BLaER1 (cell line): ENCODE results near the gene PEX6.

Experiments used
- H3K27ac ChIP-seq: shearing (Covaris generic); formaldehyde crosslinking; 2 replicates; pipeline ENCODE4 v1.8.1; 2022
- H3K27me3 ChIP-seq: shearing (Covaris generic); formaldehyde crosslinking; 2 replicates; pipeline ENCODE4 v1.8.1; 2022
- H3K36me3 ChIP-seq: shearing (Covaris generic); formaldehyde crosslinking; 2 replicates; pipeline ENCODE4 v1.8.1; 2022
- H3K4me1 ChIP-seq: shearing (Covaris generic); formaldehyde crosslinking; 2 replicates; pipeline ENCODE4 v1.8.1; 2022
- H3K4me2 ChIP-seq: shearing (Covaris generic); formaldehyde crosslinking; 2 replicates; pipeline ENCODE4 v1.8.1; 2022
- H3K4me3 ChIP-seq: shearing (Covaris generic); formaldehyde crosslinking; 2 replicates; pipeline ENCODE4 v1.8.1; 2022
- H3K9ac ChIP-seq: shearing (Covaris generic); formaldehyde crosslinking; 2 replicates; pipeline ENCODE4 v1.8.1; 2022
- H3K9me3 ChIP-seq: shearing (Covaris generic); formaldehyde crosslinking; 2 replicates; pipeline ENCODE4 v1.8.1; 2022
- H4K20me1 ChIP-seq: shearing (Covaris generic); formaldehyde crosslinking; 2 replicates; pipeline ENCODE4 v1.8.1; 2022
- Cebpa-rat ChIP-seq: shearing (Covaris generic); IDR thresholded peaks from 2 replicates; pipeline ENCODE4 v1.8.1; 2022

PEX6 gene

GRCh38 chr6:42967228-42967627 is 11.8 kb downstream of the PEX6 start:
- H3K27me3 ChIP-seq: peaks cover 2% of the 10 kb centered on the region; the same call in 1 of the 2 replicates
- H3K4me2 ChIP-seq: no peak overlapping the region
- no peak overlapping the region for H3K27ac ChIP-seq
- no peak overlapping the region for H3K4me3 ChIP-seq
- H4K20me1 ChIP-seq: peaks cover 3% of the 10 kb centered on the region; the same call in 1 of the 2 replicates
- no peaks in the 10 kb centered on the region for H3K9me3 ChIP-seq
- peak overlapping the region; percentile 43; the same call in 1 of the 2 replicates for H3K9ac ChIP-seq
- TF ChIP-seq Cebpa-rat: no peak
- peaks cover 92% of the 10 kb centered on the region for H3K36me3 ChIP-seq
- H3K4me1 ChIP-seq: peaks cover 4% of the 10 kb centered on the region; the same call in 1 of the 2 replicates

GRCh38 chr6:42966571-42966970 is 12.4 kb downstream of the PEX6 start:
- Histone ChIP-seq H3K27ac (no peak overlapping the region), H4K20me1 (peaks cover 9% of the 10 kb centered on the region; the same call in 1 of the 2 replicates), H3K4me1 (peaks cover 4% of the 10 kb centered on the region; the same call in 1 of the 2 replicates), H3K4me2 (no peak overlapping the region), H3K27me3 (peaks cover 8% of the 10 kb centered on the region; the same call in 1 of the 2 replicates), H3K9ac (no peak overlapping the region), H3K9me3 (no peaks in the 10 kb centered on the region), H3K36me3 (peaks cover 93% of the 10 kb centered on the region), H3K4me3 (no peak overlapping the region)
- TF ChIP-seq Cebpa-rat: no peak

- peaks cover 11% of the 10 kb centered on the region; the same call in 1 of the 2 replicates for H3K4me1 ChIP-seq
- H3K27me3 ChIP-seq: peaks cover 34% of the 10 kb centered on the region
- no peaks in the 10 kb centered on the region for H3K9me3 ChIP-seq
- H3K9ac ChIP-seq: 0 out of 2 replicates have a peak overlapping the region, but pooled peaks have one; percentile 14
- H3K27ac ChIP-seq: no peak overlapping the region
- peaks cover 25% of the 10 kb centered on the region for H4K20me1 ChIP-seq
- no peak overlapping the region for H3K4me3 ChIP-seq
- peaks cover 83% of the 10 kb centered on the region for H3K36me3 ChIP-seq
- TF ChIP-seq Cebpa-rat: no peak
- H3K4me2 ChIP-seq: no peak overlapping the region
These were observed 15.0 kb downstream of the PEX6 start for GRCh38 chr6:42963855-42964605.

GRCh38 chr6:42963179-42963854 is 15.7 kb downstream of the PEX6 start:
- Histone ChIP-seq H3K4me3 (no peak overlapping the region), H3K27ac (no peak overlapping the region), H3K36me3 (peaks cover 76% of the 10 kb centered on the region), H3K4me2 (no peak overlapping the region), H3K9me3 (no peaks in the 10 kb centered on the region), H3K9ac (no peak overlapping the region), H3K4me1 (peaks cover 9% of the 10 kb centered on the region; the same call in 1 of the 2 replicates), H4K20me1 (peaks cover 25% of the 10 kb centered on the region), H3K27me3 (peaks cover 38% of the 10 kb centered on the region)
- no peak for TF ChIP-seq Cebpa-rat

GRCh38 chr6:42962502-42963178 is 16.3 kb downstream of the PEX6 start:
- no peak overlapping the region for H3K27ac ChIP-seq
- H3K9ac ChIP-seq: no peak overlapping the region
- no peaks in the 10 kb centered on the region for H3K9me3 ChIP-seq
- no peak overlapping the region for H3K4me3 ChIP-seq
- peaks cover 9% of the 10 kb centered on the region; the same call in 1 of the 2 replicates for H3K4me1 ChIP-seq
- H4K20me1 ChIP-seq: peaks cover 25% of the 10 kb centered on the region
- no peak for TF ChIP-seq Cebpa-rat
- no peak overlapping the region for H3K4me2 ChIP-seq
- H3K27me3 ChIP-seq: peaks cover 38% of the 10 kb centered on the region
- peaks cover 69% of the 10 kb centered on the region for H3K36me3 ChIP-seq

GRCh38 chr6:42962096-42962495 is 16.9 kb downstream of the PEX6 start:
- Histone ChIP-seq H3K4me3 (no peak overlapping the region), H3K4me1 (peaks cover 9% of the 10 kb centered on the region; the same call in 1 of the 2 replicates), H3K27me3 (peaks cover 38% of the 10 kb centered on the region), H3K27ac (no peak overlapping the region), H3K9ac (no peak overlapping the region), H3K9me3 (no peaks in the 10 kb centered on the region), H4K20me1 (peaks cover 25% of the 10 kb centered on the region), H3K36me3 (peaks cover 64% of the 10 kb centered on the region), H3K4me2 (no peak overlapping the region)
- no peak for TF ChIP-seq Cebpa-rat

GRCh38 chr6:42961020-42961470 is 17.9 kb downstream of the PEX6 start:
- H3K36me3 ChIP-seq: peaks cover 53% of the 10 kb centered on the region
- H3K4me1 ChIP-seq: 0 out of 2 replicates have a peak, but pooled peaks cover 9% of the 10 kb centered on the region
- TF ChIP-seq Cebpa-rat: no peak
- peaks cover 38% of the 10 kb centered on the region for H3K27me3 ChIP-seq
- no peak overlapping the region for H3K4me3 ChIP-seq
- H3K9ac ChIP-seq: 0 out of 2 replicates have a peak overlapping the region, but pooled peaks have one; percentile 31
- peaks cover 25% of the 10 kb centered on the region for H4K20me1 ChIP-seq
- H3K27ac ChIP-seq: no peak overlapping the region
- no peak overlapping the region for H3K4me2 ChIP-seq
- H3K9me3 ChIP-seq: no peaks in the 10 kb centered on the region

- H3K9ac ChIP-seq: 0 out of 2 replicates have a peak within 1 kb of the TSS, but pooled peaks have one; percentile 31
These were observed 18.6 kb downstream of the PEX6 start, which contains the start of gene GNMT for GRCh38 chr6:42960243-42961019. Gene GNMT, plus strand, starts transcription at chr6:42960754. Its CDS starts 14 bp downstream, at chr6:42960768.

GRCh38 chr6:42959917-42960242 is 19.1 kb downstream of the PEX6 start:
- H3K27ac ChIP-seq: no peak overlapping the region
- 0 out of 2 replicates have a peak, but pooled peaks cover 9% of the 10 kb centered on the region for H3K4me1 ChIP-seq
- H3K36me3 ChIP-seq: peaks cover 42% of the 10 kb centered on the region
- no peaks in the 10 kb centered on the region for H3K9me3 ChIP-seq
- TF ChIP-seq Cebpa-rat: no peak
- peaks cover 25% of the 10 kb centered on the region for H4K20me1 ChIP-seq
- H3K4me3 ChIP-seq: no peak overlapping the region
- peaks cover 38% of the 10 kb centered on the region for H3K27me3 ChIP-seq
- H3K4me2 ChIP-seq: no peak overlapping the region
- H3K9ac ChIP-seq: no peak overlapping the region

More at GRCh38 chr6:42960243-42961019, 18.6 kb downstream of the PEX6 start, which contains the start of gene GNMT:
- TF ChIP-seq Cebpa-rat: no peak
- H3K4me2 ChIP-seq: no peak within 1 kb of the TSS
- no peaks in the 10 kb centered on the region for H3K9me3 ChIP-seq
- peaks cover 25% of the 10 kb centered on the region for H4K20me1 ChIP-seq
- no peak within 1 kb of the TSS for H3K4me3 ChIP-seq
- 0 out of 2 replicates have a peak, but pooled peaks cover 9% of the 10 kb centered on the region for H3K4me1 ChIP-seq
- no peak within 1 kb of the TSS for H3K27ac ChIP-seq
- H3K27me3 ChIP-seq: peaks cover 38% of the 10 kb centered on the region
- peaks cover 47% of the 10 kb centered on the region for H3K36me3 ChIP-seq
